Measurements from ENCODE around the gene FBXO15. TPM values are rescaled to one million over a fixed set of nuclear protein-coding genes. Genes with fewer than 3 reads are reported as not detected.

The FBXO15 gene
- total RNA-seq, 1 donor from 2014 or later, result 1.2 TPM

DNA sequence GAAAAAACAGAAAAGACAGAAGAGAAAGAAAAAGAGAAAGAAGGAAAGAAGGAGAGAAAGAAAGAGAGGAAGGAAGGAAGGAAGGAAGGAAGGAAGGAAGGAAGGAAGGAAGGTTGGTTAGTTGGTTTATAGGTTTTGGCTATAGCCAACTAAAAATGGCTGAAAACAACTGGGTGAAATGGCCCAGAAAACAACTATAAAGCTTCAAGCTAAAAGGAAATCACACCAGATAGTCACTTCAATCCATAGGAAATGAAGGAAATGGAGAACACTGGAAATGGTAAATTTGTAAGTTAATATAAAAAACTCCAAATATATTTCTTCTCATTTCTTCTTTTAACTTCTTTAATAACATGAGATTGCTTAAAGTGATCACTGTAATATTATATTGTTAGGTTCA is 118.5 kb downstream of the FBXO15 start:
- Histone ChIP-seq H3K9me3 (ENCODE audit: insufficient read depth, low read depth, low read length) (no peaks in the 10 kb centered on the region), H3K4me1 (ENCODE audit: insufficient read depth, low read length) (no peaks in the 10 kb centered on the region), H3K27ac (ENCODE audit: low read depth, low read length) (no peak overlapping the region), H4K20me1 (ENCODE audit: insufficient read depth, low read length) (no peaks in the 10 kb centered on the region), H3K4me3 (ENCODE audit: insufficient read depth, low read depth, low read length) (no peak overlapping the region), H3K9ac (ENCODE audit: low read length) (no peak overlapping the region), H3K4me2 (ENCODE audit: low read length) (no peak overlapping the region), H3K27me3 (ENCODE audit: insufficient read depth, low read length) (no peaks in the 10 kb centered on the region), H3K79me2 (ENCODE audit: insufficient read depth, low read length) (no peaks in the 10 kb centered on the region), H3K36me3 (ENCODE audit: insufficient read depth, low read length) (no peaks in the 10 kb centered on the region), H2AFZ (ENCODE audit: low read depth, low read length) (no peak overlapping the region)
- DNase-seq (ENCODE audit: low read depth) (no peak), FAIRE-seq (no peak)
- Mint-ChIP-seq H3K4me3 (ENCODE audit: unreplicated experiment) (no peak overlapping the region), H3K27me3 (ENCODE audit: low read depth, unreplicated experiment) (no peaks in the 10 kb centered on the region), H3K36me3 (ENCODE audit: low read depth, unreplicated experiment) (no peaks in the 10 kb centered on the region), H3K9me3 (ENCODE audit: unreplicated experiment) (no peaks in the 10 kb centered on the region), H3K27ac (ENCODE audit: unreplicated experiment) (no peak overlapping the region), H3K4me1 (ENCODE audit: low read depth, unreplicated experiment) (no peaks in the 10 kb centered on the region)
- TF ChIP-seq, protein P1, sequence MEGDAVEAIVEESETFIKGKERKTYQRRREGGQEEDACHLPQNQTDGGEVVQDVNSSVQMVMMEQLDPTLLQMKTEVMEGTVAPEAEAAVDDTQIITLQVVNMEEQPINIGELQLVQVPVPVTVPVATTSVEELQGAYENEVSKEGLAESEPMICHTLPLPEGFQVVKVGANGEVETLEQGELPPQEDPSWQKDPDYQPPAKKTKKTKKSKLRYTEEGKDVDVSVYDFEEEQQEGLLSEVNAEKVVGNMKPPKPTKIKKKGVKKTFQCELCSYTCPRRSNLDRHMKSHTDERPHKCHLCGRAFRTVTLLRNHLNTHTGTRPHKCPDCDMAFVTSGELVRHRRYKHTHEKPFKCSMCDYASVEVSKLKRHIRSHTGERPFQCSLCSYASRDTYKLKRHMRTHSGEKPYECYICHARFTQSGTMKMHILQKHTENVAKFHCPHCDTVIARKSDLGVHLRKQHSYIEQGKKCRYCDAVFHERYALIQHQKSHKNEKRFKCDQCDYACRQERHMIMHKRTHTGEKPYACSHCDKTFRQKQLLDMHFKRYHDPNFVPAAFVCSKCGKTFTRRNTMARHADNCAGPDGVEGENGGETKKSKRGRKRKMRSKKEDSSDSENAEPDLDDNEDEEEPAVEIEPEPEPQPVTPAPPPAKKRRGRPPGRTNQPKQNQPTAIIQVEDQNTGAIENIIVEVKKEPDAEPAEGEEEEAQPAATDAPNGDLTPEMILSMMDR (IDR thresholded peaks at IDR 0.05; ENCODE audit: insufficient read depth, low read depth, low read length), result no peak
- no peak for TF ChIP-seq EZH2 (IDR thresholded peaks at IDR 0.05; ENCODE audit: insufficient read depth, low read length)

Other genes with a start within 250 kb of the FBXO15 start
- gene TIMM21, start 689 bp upstream of the FBXO15 start, total RNA-seq, result 24.9 and 25.1 TPM in 2 replicates
- 39.5 and 45.7 TPM in 2 replicates for gene CYB5A, start 144.1 kb upstream of the FBXO15 start, total RNA-seq
- not detected in 2 replicates for gene C18orf63, start 168.0 kb upstream of the FBXO15 start, total RNA-seq

Measured in astrocyte (in vitro differentiated cells and primary cell).